GM10266 (cell line): ENCODE data around the gene FBH1.
"Not testable (repeated sequence)": the region's sequence is repeated elsewhere in the genome, so short reads cannot be mapped to it uniquely, and the experiment has no call there.

Experiments
- DNase-seq: peaks from one replicate; pipeline ENCODE4 v3.0.0; 2012; ENCODE audit errors: extremely low spot score
- CTCF ChIP-seq: IDR thresholded peaks from 2 replicates; pipeline ENCODE4 v1.5.1; 2012; ENCODE audit warnings: mild to moderate bottlenecking, low read depth; ENCODE audit not compliant: control insufficient read depth, insufficient read depth; ENCODE audit errors: missing control alignments

The FBH1 gene

GRCh38 chr10:5855979-5856700 is 33.9 kb upstream of the FBH1 start:
- DNase-seq, result no peak
- TF ChIP-seq CTCF, result no peak

- no peak for DNase-seq
- TF ChIP-seq CTCF, result no peak
These were observed 33.4 kb upstream of the FBH1 start for GRCh38 chr10:5856701-5857004.

- no peak for TF ChIP-seq CTCF
- DNase-seq, result no peak
These were observed 31.2 kb upstream of the FBH1 start for GRCh38 chr10:5858811-5859210.

- no peak for TF ChIP-seq CTCF
- DNase-seq, result no peak
These were observed 30.0 kb upstream of the FBH1 start for GRCh38 chr10:5860066-5860465.

- peak; percentile 81 for DNase-seq
- TF ChIP-seq CTCF, result no peak
These were observed 27.6 kb upstream of the FBH1 start for GRCh38 chr10:5862360-5862961.

- DNase-seq, result not testable (repeated sequence)
These were observed 26.9 kb upstream of the FBH1 start for GRCh38 chr10:5862981-5863685.

GRCh38 chr10:5866451-5867081 is 23.5 kb upstream of the FBH1 start:
- not testable (repeated sequence) for DNase-seq

- DNase-seq, result not testable (repeated sequence)
These were observed 22.9 kb upstream of the FBH1 start for GRCh38 chr10:5867091-5867615.

GRCh38 chr10:5868383-5868782 is 21.7 kb upstream of the FBH1 start:
- not testable (repeated sequence) for DNase-seq
